ENCODE measurements around the gene EYA2.

Gene EYA2

DNA sequence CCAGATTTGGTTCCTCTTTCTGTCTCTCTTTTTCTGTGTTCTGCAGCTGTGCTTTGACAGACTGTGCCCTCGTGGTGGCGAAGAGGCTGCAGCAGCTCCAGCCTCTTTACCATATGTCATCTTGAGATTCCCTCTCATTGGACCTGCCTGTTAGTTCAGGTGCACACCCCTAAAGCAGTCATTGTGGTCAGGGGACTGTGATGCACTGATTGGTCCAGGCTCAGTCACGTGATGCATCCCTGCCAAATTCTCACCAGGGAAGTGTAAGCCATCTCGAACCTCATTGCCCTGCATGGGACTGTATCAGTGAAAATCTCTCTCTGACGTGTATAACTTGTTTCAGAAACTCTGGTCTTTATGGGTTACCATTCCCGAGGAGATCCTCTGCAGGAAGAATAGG lies 160.3 kb downstream of the EYA2 start:
- Histone ChIP-seq H3K9me3 (ENCODE audit: control insufficient read depth, insufficient read depth, low read length) (no peaks in the 10 kb centered on the region), H3K36me3 (ENCODE audit: control insufficient read depth, insufficient read depth, low read length) (no peaks in the 10 kb centered on the region), H3K4me3 (ENCODE audit: low read depth, low read length) (no peak overlapping the region), H3K9ac (ENCODE audit: low read depth, low read length) (no peak overlapping the region), H3K27me3 (ENCODE audit: control insufficient read depth, insufficient read depth, low read length) (no peaks in the 10 kb centered on the region), H3K4me1 (ENCODE audit: control insufficient read depth, insufficient read depth, low read length) (no peaks in the 10 kb centered on the region)

- Histone ChIP-seq H3K9me3 (ENCODE audit: control insufficient read depth, insufficient read depth, low read length) (no peaks in the 10 kb centered on the region), H3K4me1 (ENCODE audit: control insufficient read depth, insufficient read depth, low read length) (no peaks in the 10 kb centered on the region), H3K27me3 (ENCODE audit: control insufficient read depth, insufficient read depth, low read length) (no peaks in the 10 kb centered on the region), H3K36me3 (ENCODE audit: control insufficient read depth, insufficient read depth, low read length) (no peaks in the 10 kb centered on the region), H3K4me3 (ENCODE audit: low read depth, low read length) (no peak overlapping the region), H3K9ac (ENCODE audit: low read depth, low read length) (no peak overlapping the region)
Measured at GRCh38 chr20:47055699-47056369, 161.2 kb downstream of the EYA2 start.

DNA sequence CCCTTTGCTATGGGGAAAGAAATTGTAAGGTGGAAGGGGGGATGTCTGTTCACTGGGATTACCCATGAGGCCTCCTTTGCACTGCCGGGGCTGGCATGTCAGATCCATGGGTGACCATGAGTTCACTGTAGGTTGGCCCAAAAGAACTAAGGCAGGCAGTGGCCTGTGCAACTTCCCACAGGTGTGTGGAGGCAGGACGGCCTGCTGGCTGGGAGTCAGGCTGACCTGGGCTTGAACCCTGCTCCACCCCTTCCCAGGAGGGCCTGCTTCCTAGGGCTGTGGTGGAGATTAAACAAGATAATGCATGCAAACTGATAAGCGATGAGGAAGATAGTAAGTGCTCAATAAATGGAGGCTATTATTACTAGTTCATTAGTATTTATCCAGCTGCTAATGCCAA lies 163.0 kb downstream of the EYA2 start:
- H3K9ac ChIP-seq (ENCODE audit: low read depth, low read length) = no peak overlapping the region
- no peaks in the 10 kb centered on the region for H3K4me1 ChIP-seq (ENCODE audit: control insufficient read depth, insufficient read depth, low read length)
- no peak overlapping the region for H3K4me3 ChIP-seq (ENCODE audit: low read depth, low read length)
- H3K36me3 ChIP-seq (ENCODE audit: control insufficient read depth, insufficient read depth, low read length) = no peaks in the 10 kb centered on the region
- H3K9me3 ChIP-seq (ENCODE audit: control insufficient read depth, insufficient read depth, low read length) = no peaks in the 10 kb centered on the region
- no peaks in the 10 kb centered on the region for H3K27me3 ChIP-seq (ENCODE audit: control insufficient read depth, insufficient read depth, low read length)

GRCh38 chr20:47058236-47058635 lies 163.6 kb downstream of the EYA2 start:
- no peaks in the 10 kb centered on the region for H3K27me3 ChIP-seq (ENCODE audit: control insufficient read depth, insufficient read depth, low read length)
- no peak overlapping the region for H3K4me3 ChIP-seq (ENCODE audit: low read depth, low read length)
- no peak overlapping the region for H3K9ac ChIP-seq (ENCODE audit: low read depth, low read length)
- H3K4me1 ChIP-seq (ENCODE audit: control insufficient read depth, insufficient read depth, low read length) = no peaks in the 10 kb centered on the region
- no peaks in the 10 kb centered on the region for H3K9me3 ChIP-seq (ENCODE audit: control insufficient read depth, insufficient read depth, low read length)
- no peaks in the 10 kb centered on the region for H3K36me3 ChIP-seq (ENCODE audit: control insufficient read depth, insufficient read depth, low read length)

- Histone ChIP-seq H3K4me1 (ENCODE audit: control insufficient read depth, insufficient read depth, low read length) (no peaks in the 10 kb centered on the region), H3K4me3 (ENCODE audit: low read depth, low read length) (no peak overlapping the region), H3K9ac (ENCODE audit: low read depth, low read length) (no peak overlapping the region), H3K27me3 (ENCODE audit: control insufficient read depth, insufficient read depth, low read length) (no peaks in the 10 kb centered on the region), H3K36me3 (ENCODE audit: control insufficient read depth, insufficient read depth, low read length) (no peaks in the 10 kb centered on the region), H3K9me3 (ENCODE audit: control insufficient read depth, insufficient read depth, low read length) (no peaks in the 10 kb centered on the region)
Measured at GRCh38 chr20:47059536-47059935, 164.9 kb downstream of the EYA2 start.

DNA sequence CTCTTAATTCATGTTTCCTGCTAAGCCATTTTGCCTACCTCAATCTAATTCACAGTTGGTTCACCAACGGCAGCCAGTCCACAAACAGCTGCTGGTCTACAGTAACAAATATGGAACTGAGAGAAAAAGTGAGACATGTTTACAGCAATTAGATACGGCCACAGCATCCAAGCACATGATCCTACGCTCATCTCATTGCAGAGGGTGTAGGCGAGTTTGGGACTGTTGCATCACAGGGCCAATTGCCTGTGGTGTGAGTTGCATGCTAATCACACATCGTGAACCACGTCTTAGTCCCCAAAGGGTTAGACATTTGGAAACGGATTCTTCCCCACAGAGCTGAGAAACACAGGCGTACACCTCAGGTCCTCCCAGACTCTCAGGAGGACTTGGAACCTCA lies 166.9 kb downstream of the EYA2 start:
- no peak overlapping the region for H3K9ac ChIP-seq (ENCODE audit: low read depth, low read length)
- no peak overlapping the region for H3K4me3 ChIP-seq (ENCODE audit: low read depth, low read length)
- no peaks in the 10 kb centered on the region for H3K36me3 ChIP-seq (ENCODE audit: control insufficient read depth, insufficient read depth, low read length)
- no peaks in the 10 kb centered on the region for H3K9me3 ChIP-seq (ENCODE audit: control insufficient read depth, insufficient read depth, low read length)
- no peaks in the 10 kb centered on the region for H3K4me1 ChIP-seq (ENCODE audit: control insufficient read depth, insufficient read depth, low read length)
- no peaks in the 10 kb centered on the region for H3K27me3 ChIP-seq (ENCODE audit: control insufficient read depth, insufficient read depth, low read length)

DNA sequence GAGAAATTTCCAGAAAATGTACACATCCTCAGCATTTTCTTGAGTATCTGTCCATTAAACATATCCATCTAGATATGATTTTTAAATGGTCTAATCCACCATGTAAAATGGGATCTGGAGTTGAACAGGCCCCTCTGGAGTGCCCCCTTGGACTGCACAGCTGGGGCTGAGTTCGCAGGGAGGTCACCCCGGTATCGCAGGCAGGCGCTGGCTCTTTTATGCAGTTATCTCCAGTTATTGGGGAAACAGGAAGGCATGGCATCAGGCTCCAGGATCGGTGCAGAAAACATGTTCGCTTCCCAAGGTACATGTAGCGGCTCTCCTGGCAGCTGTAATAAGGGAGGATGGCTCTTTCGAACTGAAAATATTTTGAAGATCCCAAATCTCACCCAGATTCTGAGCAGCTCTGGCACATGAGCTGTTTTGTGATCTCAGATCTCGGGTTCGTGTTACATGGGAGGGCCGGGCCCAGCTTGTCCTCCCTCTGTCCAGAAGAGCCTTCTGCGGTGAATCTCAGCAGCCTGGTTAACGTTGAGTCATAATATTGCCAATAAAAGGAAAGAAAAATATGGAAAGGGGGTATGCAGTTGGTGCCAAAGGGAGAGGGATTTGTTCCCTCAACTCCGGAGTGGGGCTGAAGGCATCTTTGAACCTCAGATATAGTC lies 167.7 kb downstream of the EYA2 start:
- Histone ChIP-seq H3K9me3 (ENCODE audit: control insufficient read depth, insufficient read depth, low read length) (no peaks in the 10 kb centered on the region), H3K4me1 (ENCODE audit: control insufficient read depth, insufficient read depth, low read length) (no peaks in the 10 kb centered on the region), H3K9ac (ENCODE audit: low read depth, low read length) (no peak overlapping the region), H3K27me3 (ENCODE audit: control insufficient read depth, insufficient read depth, low read length) (no peaks in the 10 kb centered on the region), H3K36me3 (ENCODE audit: control insufficient read depth, insufficient read depth, low read length) (no peaks in the 10 kb centered on the region), H3K4me3 (ENCODE audit: low read depth, low read length) (no peak overlapping the region)

DNA sequence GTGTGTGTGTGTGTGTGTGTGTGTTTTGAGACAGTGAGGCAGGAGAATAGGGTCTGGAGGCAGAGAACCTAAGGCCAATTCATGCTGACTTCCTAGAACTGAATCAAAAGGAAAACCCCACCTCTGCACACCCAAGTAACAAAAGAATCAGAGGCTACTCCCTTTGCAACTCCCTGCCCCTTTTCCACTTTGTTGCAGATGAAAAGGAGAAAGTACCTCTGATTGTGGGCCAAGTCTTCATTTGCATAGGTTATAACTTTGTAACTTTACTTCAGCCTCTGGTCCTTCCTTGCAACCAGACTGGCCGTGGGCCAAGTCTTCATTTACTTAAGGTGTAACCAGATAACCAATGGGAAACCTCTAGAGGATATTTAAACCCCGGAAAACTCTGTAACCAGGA lies 168.8 kb downstream of the EYA2 start:
- H3K4me3 ChIP-seq (ENCODE audit: low read depth, low read length) = no peak overlapping the region
- H3K4me1 ChIP-seq (ENCODE audit: control insufficient read depth, insufficient read depth, low read length) = no peaks in the 10 kb centered on the region
- H3K27me3 ChIP-seq (ENCODE audit: control insufficient read depth, insufficient read depth, low read length) = no peaks in the 10 kb centered on the region
- H3K36me3 ChIP-seq (ENCODE audit: control insufficient read depth, insufficient read depth, low read length) = no peaks in the 10 kb centered on the region
- H3K9me3 ChIP-seq (ENCODE audit: control insufficient read depth, insufficient read depth, low read length) = no peaks in the 10 kb centered on the region
- no peak overlapping the region for H3K9ac ChIP-seq (ENCODE audit: low read depth, low read length)

- Histone ChIP-seq H3K9me3 (ENCODE audit: control insufficient read depth, insufficient read depth, low read length) (peaks cover under 1% of the 10 kb centered on the region), H3K27me3 (ENCODE audit: control insufficient read depth, insufficient read depth, low read length) (no peaks in the 10 kb centered on the region), H3K36me3 (ENCODE audit: control insufficient read depth, insufficient read depth, low read length) (no peaks in the 10 kb centered on the region)
Measured at GRCh38 chr20:47063808-47064207, 169.2 kb downstream of the EYA2 start.

DNA sequence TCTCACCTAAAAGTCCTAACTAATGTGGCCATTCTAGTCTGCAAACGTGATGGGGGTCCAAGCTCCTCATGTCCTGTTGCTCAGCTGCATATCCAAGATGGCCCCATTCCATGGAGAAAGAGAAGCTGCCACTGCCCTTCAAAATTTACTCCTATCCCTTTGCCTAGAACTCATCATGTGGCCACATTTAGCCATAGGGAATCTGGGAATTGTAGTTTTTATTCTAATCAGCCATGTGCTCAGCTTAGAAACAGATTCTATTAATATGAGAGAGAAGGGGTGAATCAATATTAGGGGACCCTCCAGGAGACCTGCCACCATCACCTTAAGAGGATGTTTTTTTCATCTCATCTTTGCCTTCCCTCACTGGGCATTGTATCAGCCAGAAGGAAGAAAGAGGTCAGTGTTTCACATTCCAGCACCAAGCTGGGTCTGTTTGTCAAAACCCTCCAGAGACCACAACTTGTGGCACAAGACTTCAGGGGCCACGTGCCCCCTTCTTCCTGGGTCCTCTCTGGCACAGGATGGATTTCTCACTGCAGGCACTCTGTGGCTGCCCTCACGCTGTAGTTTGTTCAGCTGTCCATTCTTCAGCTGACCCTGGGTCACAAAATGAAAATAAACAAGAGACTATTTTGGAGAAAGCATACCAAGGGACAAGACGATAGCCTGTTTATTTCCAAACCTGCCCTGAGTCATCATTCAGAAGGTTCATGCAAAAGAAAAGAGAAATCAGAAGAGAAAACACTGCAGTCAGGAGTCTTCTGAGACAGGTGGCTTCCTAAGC lies 172.0 kb downstream of the EYA2 start:
- Histone ChIP-seq H3K36me3 (ENCODE audit: control insufficient read depth, insufficient read depth, low read length) (no peaks in the 10 kb centered on the region), H3K27me3 (ENCODE audit: control insufficient read depth, insufficient read depth, low read length) (no peaks in the 10 kb centered on the region), H3K4me3 (ENCODE audit: low read depth, low read length) (no peak overlapping the region), H3K4me1 (ENCODE audit: control insufficient read depth, insufficient read depth, low read length) (no peaks in the 10 kb centered on the region), H3K9me3 (ENCODE audit: control insufficient read depth, insufficient read depth, low read length) (peaks cover 2% of the 10 kb centered on the region), H3K9ac (ENCODE audit: low read depth, low read length) (no peak overlapping the region)

More at GRCh38 chr20:47063808-47064207, 169.2 kb downstream of the EYA2 start:
- H3K4me3 ChIP-seq (ENCODE audit: low read depth, low read length) = no peak overlapping the region
- H3K4me1 ChIP-seq (ENCODE audit: control insufficient read depth, insufficient read depth, low read length) = no peaks in the 10 kb centered on the region
- H3K9ac ChIP-seq (ENCODE audit: low read depth, low read length) = no peak overlapping the region

DNA sequence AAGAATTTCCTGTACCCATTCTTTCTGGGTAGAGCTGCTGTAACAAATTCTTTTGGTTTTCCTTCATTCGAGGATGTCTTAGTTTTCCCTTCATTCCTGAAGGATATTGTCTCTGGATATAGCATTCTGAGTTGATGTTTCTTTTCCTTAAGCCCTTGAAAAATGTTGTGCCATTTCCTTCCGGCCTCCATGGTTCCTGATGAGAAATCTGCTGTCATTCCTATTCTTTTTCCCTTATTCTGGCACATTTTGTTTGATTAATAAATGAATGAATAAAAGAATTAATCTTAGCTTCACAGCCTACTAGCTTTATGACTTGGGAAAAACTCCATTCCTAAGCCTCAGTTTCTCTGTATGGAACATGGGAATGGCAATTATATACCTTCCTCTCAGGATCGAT lies 173.1 kb downstream of the EYA2 start:
- no peaks in the 10 kb centered on the region for H3K27me3 ChIP-seq (ENCODE audit: control insufficient read depth, insufficient read depth, low read length)
- H3K4me3 ChIP-seq (ENCODE audit: low read depth, low read length) = no peak overlapping the region
- no peaks in the 10 kb centered on the region for H3K4me1 ChIP-seq (ENCODE audit: control insufficient read depth, insufficient read depth, low read length)
- H3K9ac ChIP-seq (ENCODE audit: low read depth, low read length) = no peak overlapping the region
- no peaks in the 10 kb centered on the region for H3K36me3 ChIP-seq (ENCODE audit: control insufficient read depth, insufficient read depth, low read length)
- peaks cover 2% of the 10 kb centered on the region for H3K9me3 ChIP-seq (ENCODE audit: control insufficient read depth, insufficient read depth, low read length)

GRCh38 chr20:47070176-47070575 lies 175.5 kb downstream of the EYA2 start:
- Histone ChIP-seq H3K9ac (ENCODE audit: low read depth, low read length) (no peak overlapping the region), H3K4me3 (ENCODE audit: low read depth, low read length) (no peak overlapping the region), H3K36me3 (ENCODE audit: control insufficient read depth, insufficient read depth, low read length) (no peaks in the 10 kb centered on the region), H3K4me1 (ENCODE audit: control insufficient read depth, insufficient read depth, low read length) (no peaks in the 10 kb centered on the region), H3K27me3 (ENCODE audit: control insufficient read depth, insufficient read depth, low read length) (no peaks in the 10 kb centered on the region), H3K9me3 (ENCODE audit: control insufficient read depth, insufficient read depth, low read length) (peaks cover 2% of the 10 kb centered on the region)
